KOPT-K1 (cell line): ENCODE measurements around the gene PIGK.
"Not testable (repeated sequence)": the region's sequence is repeated elsewhere in the genome, so short reads cannot be mapped to it uniquely, and the experiment has no call there.

Experiments used
- H3K27ac ChIP-seq: fragments of 200-600 bp; sonication (generic); 2 replicates; pipeline ENCODE4 v1.5.1; 2016; ENCODE audit warnings: antibody characterized with exemption, mild to moderate bottlenecking, low read depth, low read length; ENCODE audit not compliant: poor library complexity, severe bottlenecking
- H3K36me3 ChIP-seq: fragments of 200-600 bp; sonication (generic); 2 replicates; pipeline ENCODE4 v1.5.1; 2017; ENCODE audit warnings: antibody characterized with exemption, mild to moderate bottlenecking, low read length, moderate library complexity; ENCODE audit not compliant: insufficient read depth
- H3K9me3 ChIP-seq: fragments of 200-600 bp; sonication (generic); 2 replicates; pipeline ENCODE4 v1.5.1; 2017; ENCODE audit warnings: antibody characterized with exemption, low read length, mild to moderate bottlenecking; ENCODE audit not compliant: insufficient read depth, poor library complexity, severe bottlenecking

Gene PIGK

DNA sequence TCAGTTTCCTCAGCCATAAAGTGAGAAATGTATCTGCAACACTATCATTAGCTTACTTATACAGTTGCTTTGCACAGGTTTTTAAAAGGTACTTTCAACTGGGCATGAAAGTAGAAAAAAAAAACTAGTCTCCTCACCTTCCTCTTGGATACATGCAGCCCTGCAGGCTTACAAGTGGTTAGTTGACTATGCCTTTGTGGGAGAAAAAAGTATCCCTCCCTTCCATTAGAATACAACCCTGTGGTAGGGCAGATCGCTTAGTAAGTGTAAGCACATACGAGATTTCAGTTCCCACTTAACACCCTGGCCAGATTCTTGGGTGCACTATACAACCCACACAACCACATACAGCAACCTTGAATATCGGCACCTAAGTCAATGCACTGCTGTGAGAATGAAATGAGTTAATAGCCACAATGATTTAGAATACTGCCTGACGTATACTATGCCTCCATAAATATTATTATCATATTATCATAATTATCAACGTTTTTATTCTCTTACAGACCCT is 54.7 kb downstream of the PIGK start:
- Histone ChIP-seq H3K36me3 (peaks cover 21% of the 10 kb centered on the region), H3K27ac (no peak overlapping the region), H3K9me3 (peaks cover 6% of the 10 kb centered on the region)

DNA sequence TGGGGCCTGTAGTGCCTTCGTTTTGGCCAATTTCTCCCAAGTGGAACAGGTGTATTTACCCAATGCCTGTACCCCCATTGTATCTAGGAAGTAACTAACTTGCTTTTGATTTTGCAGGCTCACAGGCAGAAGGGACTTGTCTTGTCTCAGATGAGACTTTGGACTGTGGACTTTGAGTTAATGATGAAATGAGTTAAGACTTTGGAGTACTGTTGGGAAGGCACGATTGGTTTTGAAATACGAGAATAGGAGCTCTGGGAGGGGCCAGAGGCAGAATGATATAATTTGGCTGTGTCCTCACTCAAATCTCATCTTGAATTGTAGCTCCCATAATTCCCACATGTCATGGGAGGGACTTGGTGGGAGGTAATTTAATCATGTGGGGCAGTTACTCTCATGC is 59.5 kb downstream of the PIGK start:
- H3K9me3 ChIP-seq: peaks cover 20% of the 10 kb centered on the region
- peaks cover 28% of the 10 kb centered on the region for H3K36me3 ChIP-seq

DNA sequence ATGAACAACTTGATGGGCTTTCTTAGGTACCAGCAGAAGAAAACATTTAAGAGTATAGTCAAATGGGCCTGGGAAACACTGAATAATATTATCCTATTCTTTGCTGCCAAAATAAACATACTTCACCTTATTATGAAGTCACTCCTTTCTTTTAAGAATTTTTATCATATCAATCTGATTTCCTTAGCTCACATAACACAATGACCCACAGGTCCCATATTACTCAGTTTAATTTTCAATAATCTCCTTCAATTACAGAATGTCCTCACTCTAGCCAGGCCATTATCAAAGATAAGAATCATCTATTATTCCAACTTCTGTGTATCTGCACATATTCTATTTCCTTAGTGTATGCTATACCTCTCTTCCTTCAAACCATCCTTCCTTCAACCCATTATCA is 63.0 kb downstream of the PIGK start:
- Histone ChIP-seq H3K27ac (no peak overlapping the region), H3K9me3 (peaks cover 20% of the 10 kb centered on the region)

More for the DNA sequence above, 59.5 kb downstream of the PIGK start:
- not testable (repeated sequence) for H3K27ac ChIP-seq

DNA sequence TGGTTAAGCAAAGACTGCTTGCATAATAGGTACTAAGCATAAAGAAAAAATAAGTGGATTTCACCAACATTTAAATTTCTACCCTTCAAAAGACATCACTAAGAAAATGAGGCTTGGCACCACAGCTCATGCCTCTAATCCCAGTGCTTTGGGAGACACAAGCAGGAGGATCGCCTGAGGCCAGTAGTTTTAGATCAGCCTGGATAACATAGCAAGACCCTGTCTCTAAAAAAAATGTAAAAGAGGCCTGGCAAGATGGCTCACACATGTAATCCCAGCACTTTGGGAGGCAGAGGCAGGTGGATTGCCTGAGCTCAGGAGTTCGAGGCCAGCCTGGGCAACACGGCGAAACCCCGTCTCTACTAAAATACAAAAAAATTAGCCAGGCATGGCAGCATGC is 73.0 kb downstream of the PIGK start:
- H3K27ac ChIP-seq: no peak overlapping the region
- H3K36me3 ChIP-seq: no peaks in the 10 kb centered on the region
- H3K9me3 ChIP-seq: no peaks in the 10 kb centered on the region

More for the DNA sequence above, 63.0 kb downstream of the PIGK start:
- H3K36me3 ChIP-seq: peaks cover 24% of the 10 kb centered on the region

DNA sequence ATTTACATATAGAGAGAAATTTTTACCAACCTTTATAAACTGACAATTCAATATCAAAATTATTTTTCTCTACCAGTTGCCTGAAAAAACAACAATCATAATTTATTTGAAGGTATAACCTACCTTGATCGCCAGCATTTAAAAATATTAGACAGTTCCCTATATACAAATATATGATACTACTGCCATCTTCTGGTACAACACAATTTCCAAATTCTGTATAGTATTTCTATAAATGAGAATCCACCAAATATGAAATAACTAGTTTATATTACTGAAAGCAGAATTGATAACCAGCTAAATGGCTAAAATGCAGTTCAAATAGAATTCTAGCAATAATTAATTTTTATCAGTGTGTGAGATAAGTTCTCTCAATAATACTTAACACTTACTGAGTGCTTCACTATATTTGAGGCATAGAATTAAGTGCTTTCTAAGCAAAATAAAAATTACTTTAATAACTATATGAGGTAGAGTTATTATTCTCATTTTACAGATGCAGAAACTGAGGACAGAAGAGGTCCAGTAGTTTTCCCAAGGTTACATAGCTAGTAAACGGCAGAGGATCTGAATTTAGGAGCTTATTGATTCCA is 75.6 kb downstream of the PIGK start:
- H3K9me3 ChIP-seq: no peaks in the 10 kb centered on the region
- no peaks in the 10 kb centered on the region for H3K36me3 ChIP-seq
- no peak overlapping the region for H3K27ac ChIP-seq

DNA sequence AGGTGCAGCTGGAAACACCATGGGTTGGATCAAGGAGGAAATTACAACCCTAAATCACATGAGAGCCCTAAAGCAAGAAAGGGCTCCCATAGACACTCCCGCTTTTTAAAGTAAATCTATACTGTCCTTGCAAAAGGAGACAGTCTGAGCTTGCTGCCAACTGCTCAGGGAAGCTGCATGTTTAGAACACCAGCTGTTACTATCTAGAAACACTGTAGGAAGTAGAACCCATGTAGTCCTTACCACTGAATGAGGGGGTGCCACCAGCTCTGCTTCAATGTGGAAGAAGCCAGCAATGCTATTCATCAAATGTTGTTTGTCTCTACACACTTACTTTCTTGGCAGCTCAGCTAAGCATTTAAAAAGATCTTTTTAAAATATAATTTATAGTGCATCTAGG is 79.8 kb downstream of the PIGK start:
- Histone ChIP-seq H3K9me3 (no peaks in the 10 kb centered on the region), H3K27ac (no peak overlapping the region), H3K36me3 (no peaks in the 10 kb centered on the region)

DNA sequence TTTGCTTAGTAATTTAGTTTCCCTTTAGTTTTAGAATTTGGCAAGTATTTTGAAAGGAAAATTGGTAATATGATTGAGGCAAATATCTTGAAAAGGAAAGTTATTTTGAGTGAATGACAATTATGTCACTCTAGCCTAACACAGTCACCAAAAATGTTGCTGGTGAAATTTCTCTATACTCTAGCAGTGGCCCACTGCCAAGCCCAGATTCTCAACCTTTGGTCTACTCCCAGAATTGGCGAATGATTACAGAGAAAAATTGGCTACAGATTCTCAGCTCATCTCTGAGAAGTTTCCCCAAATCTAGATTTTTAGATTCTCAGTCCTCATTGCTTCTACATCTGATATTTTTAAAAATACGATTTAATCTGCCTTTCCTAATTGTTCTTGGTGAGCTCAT is 84.9 kb downstream of the PIGK start:
- Histone ChIP-seq H3K9me3 (no peaks in the 10 kb centered on the region), H3K36me3 (no peaks in the 10 kb centered on the region), H3K27ac (no peak overlapping the region)

DNA sequence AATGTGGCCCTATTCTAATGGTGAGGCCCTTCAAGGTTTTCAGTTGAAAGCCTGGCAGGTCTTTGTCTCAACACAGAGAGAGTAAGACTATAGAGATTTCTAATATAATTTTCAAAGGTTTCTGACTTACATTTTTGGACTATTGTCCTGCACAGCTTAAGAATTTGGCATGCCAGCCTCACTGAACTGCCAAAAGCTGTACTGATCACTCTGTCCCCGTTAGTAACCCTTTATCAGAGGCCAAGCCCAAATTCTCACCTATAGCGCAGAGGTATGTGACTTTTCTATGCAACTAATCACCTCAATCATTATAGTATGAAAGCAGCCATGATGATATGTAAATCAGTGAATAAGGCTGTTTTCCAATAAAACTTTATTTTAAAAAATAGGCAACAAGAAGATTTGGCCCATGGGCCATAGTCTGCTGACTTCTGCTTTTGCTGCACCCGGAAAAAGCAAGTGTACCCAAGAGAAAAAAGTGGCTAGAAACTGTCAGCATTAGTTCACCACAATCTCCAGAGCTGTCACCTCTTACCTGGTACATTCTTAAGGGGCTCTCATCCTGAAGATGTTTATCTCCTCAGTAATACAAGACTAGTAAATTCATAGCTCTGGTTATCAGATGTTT is 85.4 kb downstream of the PIGK start:
- Histone ChIP-seq H3K27ac (no peak overlapping the region), H3K36me3 (no peaks in the 10 kb centered on the region), H3K9me3 (no peaks in the 10 kb centered on the region)

DNA sequence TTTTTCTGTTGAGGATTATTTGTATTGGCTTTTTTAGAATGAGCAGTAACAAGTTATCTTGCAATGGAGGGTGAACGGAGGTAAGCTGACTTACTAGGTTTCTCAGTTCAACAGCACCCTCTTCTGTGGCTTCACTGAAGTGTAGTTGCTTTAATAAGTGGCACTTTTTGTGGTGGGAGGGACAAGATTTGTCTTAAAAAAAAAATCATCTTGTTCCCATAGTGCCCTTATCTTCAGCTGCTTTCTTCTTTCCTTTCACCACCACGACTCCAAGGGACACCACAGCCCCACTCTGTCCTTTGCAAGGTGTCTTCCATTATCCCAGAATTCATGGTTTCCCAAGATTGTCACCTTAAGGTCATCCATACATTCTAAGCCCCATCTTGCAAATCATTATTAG is 92.9 kb downstream of the PIGK start:
- Histone ChIP-seq H3K27ac (no peak overlapping the region), H3K9me3 (no peaks in the 10 kb centered on the region), H3K36me3 (no peaks in the 10 kb centered on the region)

DNA sequence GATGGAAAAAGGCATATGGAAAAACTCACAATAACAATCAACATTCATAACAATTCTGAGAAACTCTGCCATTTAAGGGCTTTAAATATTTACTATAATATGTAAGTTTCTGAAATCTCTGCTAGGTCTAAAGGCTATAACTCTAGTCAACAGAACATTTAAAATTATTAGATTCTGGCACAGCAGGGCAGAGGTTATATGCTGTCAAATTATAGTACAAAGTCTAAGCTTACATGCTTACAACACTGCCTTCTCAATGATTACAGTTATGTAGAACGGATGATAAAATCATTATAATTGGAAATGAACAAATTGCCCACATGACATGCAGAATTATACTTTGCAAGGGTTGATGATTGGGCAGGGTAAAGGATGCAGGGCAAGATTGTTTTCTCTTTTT is 97.7 kb downstream of the PIGK start:
- Histone ChIP-seq H3K36me3 (no peaks in the 10 kb centered on the region), H3K9me3 (no peaks in the 10 kb centered on the region), H3K27ac (no peak overlapping the region)

DNA sequence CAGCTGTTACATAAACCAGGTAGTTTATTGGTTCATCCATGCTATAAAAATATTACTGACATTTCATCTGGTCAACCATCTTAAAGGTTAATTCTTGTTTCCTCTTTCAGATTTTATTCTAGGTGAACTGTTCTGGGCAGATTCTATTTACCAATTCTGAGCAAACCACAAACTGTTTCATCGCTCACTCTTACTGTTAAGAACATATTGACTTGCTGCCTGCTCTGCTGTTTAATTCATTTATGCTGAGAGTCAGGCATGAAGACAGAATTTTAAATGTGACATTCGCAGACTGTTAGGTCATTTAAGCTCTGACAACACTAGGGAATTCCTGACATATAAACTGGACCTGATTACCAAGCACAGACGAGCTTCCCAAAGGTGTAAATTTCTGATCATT is 98.3 kb downstream of the PIGK start:
- H3K36me3 ChIP-seq: no peaks in the 10 kb centered on the region
- no peak overlapping the region for H3K27ac ChIP-seq
- H3K9me3 ChIP-seq: no peaks in the 10 kb centered on the region

DNA sequence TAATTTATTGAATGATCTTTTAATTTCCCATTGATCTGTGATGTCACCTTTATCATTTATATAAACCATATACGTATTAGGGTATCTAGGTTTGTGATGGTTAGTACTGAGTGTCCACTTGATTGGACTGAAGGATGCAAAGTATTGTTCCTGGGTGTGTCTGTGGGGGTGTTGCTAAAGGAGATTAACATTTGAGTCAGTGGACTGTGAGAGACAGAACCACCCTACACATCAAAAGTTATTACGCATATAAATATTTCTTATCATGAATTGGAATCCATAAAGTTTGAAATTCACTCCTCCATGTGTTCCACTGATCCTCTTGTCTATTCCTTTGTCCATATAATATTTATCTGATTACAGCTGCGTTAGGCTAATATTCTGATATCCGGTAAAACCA is 100.5 kb downstream of the PIGK start:
- H3K36me3 ChIP-seq: no peaks in the 10 kb centered on the region
- no peak overlapping the region for H3K27ac ChIP-seq
- no peaks in the 10 kb centered on the region for H3K9me3 ChIP-seq

DNA sequence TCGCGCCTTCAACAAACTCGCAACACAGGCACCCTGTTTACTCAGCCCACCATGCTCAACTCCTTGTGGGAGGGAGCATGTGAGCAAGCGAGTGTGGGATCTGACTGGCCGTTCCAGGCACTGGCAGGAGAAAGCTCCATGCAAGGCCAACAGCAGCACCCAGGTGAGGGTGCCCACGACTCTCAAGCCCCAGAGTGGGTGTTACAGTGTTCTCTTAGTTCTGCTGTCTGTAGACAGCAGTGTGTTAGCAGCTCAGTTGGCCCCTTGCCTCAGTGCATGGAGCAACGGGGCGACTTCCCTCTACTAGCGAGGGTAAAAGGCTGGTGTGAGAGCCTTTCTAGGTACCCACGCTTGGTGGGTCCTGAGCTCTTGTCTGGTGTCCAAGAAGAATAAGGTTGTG is 114.6 kb downstream of the PIGK start:
- Histone ChIP-seq H3K36me3 (no peaks in the 10 kb centered on the region), H3K9me3 (no peaks in the 10 kb centered on the region), H3K27ac (no peak overlapping the region)

DNA sequence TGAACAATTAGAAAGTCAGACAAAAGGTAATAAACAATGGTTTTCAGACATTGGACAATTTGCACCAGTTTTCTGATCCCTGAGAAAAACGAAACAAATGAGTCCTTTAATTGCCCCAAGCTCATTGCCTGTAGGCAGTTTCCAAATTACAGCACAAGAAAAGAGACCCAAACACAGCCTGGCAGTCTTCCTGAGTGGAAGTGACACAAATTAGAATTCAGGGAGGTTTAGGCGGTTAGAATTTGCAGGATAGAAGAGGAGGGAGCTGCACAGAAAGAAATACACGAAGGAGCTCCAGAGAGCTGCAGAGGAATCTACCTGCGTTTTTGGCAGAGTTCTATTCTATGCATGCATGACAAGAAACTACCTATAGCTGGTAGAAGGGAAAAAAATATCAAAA is 115.7 kb downstream of the PIGK start:
- no peaks in the 10 kb centered on the region for H3K9me3 ChIP-seq
- H3K36me3 ChIP-seq: no peaks in the 10 kb centered on the region
- no peak overlapping the region for H3K27ac ChIP-seq

DNA sequence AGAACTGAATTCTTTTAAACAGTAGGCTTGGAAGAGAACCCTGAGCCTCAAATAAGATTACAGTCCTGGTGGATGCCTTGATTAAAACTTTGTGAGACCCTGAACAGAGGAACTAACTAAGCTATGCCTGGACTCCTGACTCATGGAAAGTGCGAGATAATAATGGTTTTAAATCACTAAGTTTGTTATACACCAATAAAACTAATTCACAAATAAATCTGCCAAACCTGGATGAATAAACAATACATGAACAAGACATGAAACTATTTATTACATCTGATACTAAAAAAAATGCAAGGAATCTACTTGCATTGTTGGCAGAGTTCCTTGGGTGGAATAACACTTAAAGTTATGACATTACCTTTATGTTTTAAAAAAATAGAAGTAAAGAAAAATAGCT is 118.4 kb downstream of the PIGK start:
- Histone ChIP-seq H3K36me3 (no peaks in the 10 kb centered on the region), H3K27ac (no peak overlapping the region), H3K9me3 (no peaks in the 10 kb centered on the region)
